RCC 7860 (cell line): ENCODE measurements around the gene RAB11FIP3.
"Not testable (repeated sequence)": the region's sequence is repeated elsewhere in the genome, so short reads cannot be mapped to it uniquely, and the experiment has no call there.

Experiments used
- DNase-seq: peaks from one replicate; pipeline ENCODE4 v3.0.0-alpha.2; 2015; ENCODE audit warnings: low spot score
- FAIRE-seq: peaks from 2 replicates; lab custom pipeline; 2012; peaks lifted over from hg19 to GRCh38; lab: Jason Lieb, UNC

The RAB11FIP3 gene

GRCh38 chr16:425082-425718, at the start of gene RAB11FIP3:
Gene RAB11FIP3, plus strand, starts transcription at chr16:425649. Its CDS starts 358 bp downstream, at chr16:426007.
- no peak for FAIRE-seq
- peak; percentile 60 for DNase-seq

- DNase-seq (no peak), FAIRE-seq (no peak)
Observed at GRCh38 chr16:375927-376816, 49.3 kb upstream of the RAB11FIP3 start.

- FAIRE-seq (no peak), DNase-seq (no peak)
Observed at GRCh38 chr16:376817-377418, 48.5 kb upstream of the RAB11FIP3 start.

GRCh38 chr16:377419-377951, 48.0 kb upstream of the RAB11FIP3 start:
- FAIRE-seq (no peak), DNase-seq (no peak)

- not testable (repeated sequence) for DNase-seq, FAIRE-seq
Observed at GRCh38 chr16:378113-378820, 47.2 kb upstream of the RAB11FIP3 start.

GRCh38 chr16:378821-379182, 46.6 kb upstream of the RAB11FIP3 start:
- FAIRE-seq = no peak
- no peak for DNase-seq

- FAIRE-seq = no peak
Observed at GRCh38 chr16:379183-379960, 46.1 kb upstream of the RAB11FIP3 start.

GRCh38 chr16:379961-380761, 45.3 kb upstream of the RAB11FIP3 start:
- FAIRE-seq (no peak), DNase-seq (no peak)

More at GRCh38 chr16:379183-379960, 46.1 kb upstream of the RAB11FIP3 start:
- no peak for DNase-seq

GRCh38 chr16:380762-381011, 44.8 kb upstream of the RAB11FIP3 start:
- DNase-seq (no peak), FAIRE-seq (no peak)

GRCh38 chr16:381012-381788, 44.2 kb upstream of the RAB11FIP3 start:
- DNase-seq (no peak), FAIRE-seq (no peak)

- FAIRE-seq = no peak
Observed at GRCh38 chr16:381789-382717, 43.4 kb upstream of the RAB11FIP3 start, which contains the start of gene PGAP6. Gene PGAP6, minus strand, starts transcription at chr16:381978. Its CDS starts 157 bp downstream, at chr16:381821.

GRCh38 chr16:383326-384051, 42.0 kb upstream of the RAB11FIP3 start:
- FAIRE-seq (no peak), DNase-seq (no peak)

More at GRCh38 chr16:381789-382717, 43.4 kb upstream of the RAB11FIP3 start, which contains the start of gene PGAP6:
- DNase-seq = no peak

GRCh38 chr16:386641-387156, 38.8 kb upstream of the RAB11FIP3 start:
- no peak for FAIRE-seq
- DNase-seq = no peak

GRCh38 chr16:387761-388666, 37.4 kb upstream of the RAB11FIP3 start:
- FAIRE-seq, DNase-seq: not testable (repeated sequence)

- peak; percentile 25 for DNase-seq
- FAIRE-seq = no peak
Observed at GRCh38 chr16:389352-389751, 36.1 kb upstream of the RAB11FIP3 start.
